Head of caudate nucleus (tissue), 42 donors: ENCODE results near the gene TMEM131L.
A peak's percentile ranks its signal among the peaks of the same experiment; 100 is the strongest.
"Not testable (repeated sequence)": the region's sequence is repeated elsewhere in the genome, so short reads cannot be mapped to it uniquely, and the experiment has no call there.

Experiments used
- DNase-seq, 42 donors: peaks; one replicate each; pipeline versions ENCODE4 v3.0.0 to v3.0.0-alpha.2; 2020 to 2021; ENCODE audit warnings: mixed read lengths in 7 of 42
- intact Hi-C: fragments of 100-400 bp; cut with DNase I; formaldehyde crosslinking; loops from one replicate; pipeline ENCODE4 v1.15.0; 2022

The TMEM131L gene

DNA sequence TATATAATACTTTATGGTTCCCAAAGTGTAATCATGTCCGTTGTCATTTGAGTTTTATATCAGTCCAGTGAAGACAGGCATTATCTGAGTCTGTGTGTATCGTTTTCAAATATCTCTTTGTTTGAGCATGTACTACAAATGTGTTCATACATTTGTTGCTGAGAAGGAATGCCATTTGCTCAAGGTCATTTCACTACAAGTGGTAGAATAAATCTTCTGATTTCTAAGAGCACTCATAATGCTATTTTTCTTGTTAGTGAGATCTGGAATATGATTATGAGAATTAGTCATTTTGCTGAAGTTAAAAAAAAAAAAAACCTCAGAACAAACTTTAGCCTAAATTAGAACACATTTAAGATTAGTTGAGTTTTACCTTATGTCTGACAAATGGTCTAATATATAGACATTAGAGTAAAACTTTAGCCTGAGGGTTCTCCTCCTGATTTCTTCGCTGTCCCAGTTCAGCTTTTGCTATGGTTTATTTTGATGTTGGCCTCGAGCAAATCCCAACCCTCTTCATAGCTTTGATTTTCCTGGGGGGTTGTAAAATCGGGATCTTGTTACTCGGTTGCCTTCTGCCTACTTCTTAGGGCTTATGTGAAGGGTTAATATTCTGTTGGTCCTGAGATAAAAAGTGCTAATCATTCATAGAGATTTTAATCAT is 87.1 kb downstream of the TMEM131L start:
- no peak for DNase-seq
- intact Hi-C loops, result no loop called here

DNA sequence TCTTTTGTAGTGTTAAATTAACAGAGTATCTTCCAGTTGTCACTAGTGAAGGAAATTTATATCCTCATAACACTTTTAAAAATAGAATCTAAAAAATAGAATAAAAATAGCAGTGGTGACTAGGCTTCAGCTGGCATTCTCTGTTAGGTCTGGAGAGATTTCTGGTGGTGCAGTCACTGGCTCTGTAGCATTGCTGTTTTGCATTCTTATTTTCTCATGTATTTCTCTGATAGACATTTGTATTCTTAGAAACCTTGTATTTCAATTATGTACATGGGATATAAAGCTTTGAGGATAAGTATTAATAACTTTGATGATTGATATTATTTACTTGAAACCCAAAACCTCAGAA is 87.6 kb downstream of the TMEM131L start:
- DNase-seq, result no peak
- intact Hi-C loops, result no loop called here

DNA sequence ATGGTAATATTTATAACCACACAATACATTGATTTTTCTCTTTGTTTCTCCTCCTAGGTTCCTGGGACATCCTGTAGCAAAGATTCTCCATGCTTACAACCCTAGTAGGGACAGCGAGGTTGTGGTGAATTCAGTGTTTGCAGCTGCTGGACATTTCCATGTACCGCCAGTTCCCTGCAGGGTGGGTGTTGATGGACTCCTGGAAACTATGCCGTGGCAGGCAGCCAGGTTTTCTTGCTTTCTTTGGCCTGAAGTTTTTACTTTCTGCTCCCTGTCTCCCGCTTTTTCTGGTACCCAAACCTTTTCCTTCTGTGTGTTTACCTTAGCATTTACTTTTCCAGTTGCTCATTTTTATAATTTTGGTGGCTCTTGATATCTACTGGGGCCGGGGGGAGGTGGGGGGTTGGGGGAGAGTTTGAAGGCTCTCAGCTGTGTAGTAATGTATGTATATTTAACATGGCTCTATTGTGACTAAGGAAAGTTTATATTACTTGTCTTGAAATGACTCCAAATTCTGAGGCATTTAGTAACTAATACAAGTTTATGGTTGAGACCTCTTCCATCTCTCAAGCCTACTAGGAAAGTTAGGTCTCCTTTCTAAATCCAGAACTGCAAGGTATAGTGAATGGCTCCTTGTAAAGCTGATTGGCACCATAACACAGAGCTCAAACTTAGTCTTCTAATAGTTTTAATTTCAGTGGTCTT is 89.7 kb downstream of the TMEM131L start:
- intact Hi-C loops, result loop anchor here (5.0 kb wide), 1 partner anchor 89 kb away; the partner anchor contains the start of gene TMEM131L
- DNase-seq, result no peak

DNA sequence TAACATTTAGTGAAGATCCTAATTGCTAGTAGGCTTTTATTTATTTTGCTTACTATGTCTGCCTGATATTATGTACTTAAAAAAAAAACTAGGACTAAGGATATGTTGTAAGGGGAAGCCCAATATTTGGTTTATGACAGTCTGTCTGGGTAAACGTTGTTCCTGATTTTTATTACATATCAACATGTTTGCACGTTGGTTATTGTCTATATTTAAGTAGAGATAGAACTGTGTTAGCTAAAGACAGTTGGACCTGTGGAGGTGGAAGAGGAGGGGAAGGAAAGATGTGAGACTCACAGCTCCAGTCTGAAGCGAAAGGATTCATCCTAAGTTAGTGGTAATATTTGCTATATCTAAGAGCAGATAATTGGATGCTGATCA is 90.3 kb downstream of the TMEM131L start:
- intact Hi-C loops, result loop anchor here (5.0 kb wide), 1 partner anchor 89 kb away; the partner anchor contains the start of gene TMEM131L
- no peak for DNase-seq

DNA sequence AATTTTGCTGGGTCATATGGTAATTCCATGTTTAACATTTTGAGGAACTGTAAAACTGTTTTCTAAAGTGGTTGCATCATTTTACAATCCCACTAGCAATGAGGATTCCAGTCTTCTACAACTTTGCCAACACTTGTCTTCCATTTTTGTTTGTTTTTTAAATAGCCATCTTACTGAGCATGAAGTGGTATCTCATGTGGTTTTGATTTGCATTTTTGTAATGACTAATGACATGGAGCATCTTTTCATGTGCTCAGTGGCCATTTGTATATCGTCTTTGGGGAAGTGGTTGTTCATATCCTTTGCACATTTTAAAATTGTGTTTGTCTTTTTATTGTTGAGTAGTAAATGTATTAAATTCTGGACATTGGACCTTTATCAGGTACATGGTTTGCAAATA is 94.7 kb downstream of the TMEM131L start:
- DNase-seq, result no peak
- intact Hi-C loops, result no loop called here

DNA sequence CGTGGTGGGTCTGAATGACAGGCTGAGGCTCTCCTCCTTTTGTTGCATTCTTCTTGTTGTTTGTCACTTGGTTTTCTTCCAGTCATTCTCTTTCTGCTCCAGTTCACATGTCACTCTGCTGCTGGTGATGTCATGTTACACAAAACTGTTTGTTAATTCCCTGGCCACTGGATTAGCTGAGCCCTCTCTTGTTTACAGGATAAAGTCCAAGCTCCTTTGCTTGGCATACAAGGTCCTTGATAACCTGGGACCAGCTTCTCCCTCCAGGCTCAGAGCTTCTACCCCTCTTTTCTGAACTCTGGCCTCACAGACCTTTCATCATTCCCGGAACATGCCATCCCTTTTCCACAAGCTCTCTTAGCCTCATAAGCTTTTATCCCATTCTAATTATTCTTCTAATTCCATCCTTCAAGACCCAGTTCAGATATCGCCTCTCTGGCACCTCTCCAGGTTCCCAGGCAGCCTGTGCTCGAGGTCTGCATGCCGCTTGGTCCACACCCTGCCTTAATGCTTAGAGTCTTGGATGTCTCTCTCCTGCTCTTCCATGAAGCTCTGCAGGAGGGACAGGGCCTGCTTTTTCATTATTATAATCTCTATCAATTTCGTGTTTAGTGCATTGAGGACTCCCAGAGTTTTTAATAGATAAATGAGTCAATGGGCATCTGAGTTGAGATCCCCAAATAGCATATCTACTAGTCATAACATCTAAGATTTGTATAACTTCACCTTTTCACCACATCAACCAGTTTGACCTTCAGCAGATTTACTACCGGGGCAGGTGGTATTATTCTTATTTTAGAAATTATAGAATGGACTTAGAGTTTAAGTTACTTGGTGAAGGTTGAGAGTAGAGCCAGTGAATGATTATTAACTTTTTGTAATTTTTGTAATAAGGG is 98.7 kb downstream of the TMEM131L start:
- DNase-seq, result peak in 24 of 42 donors; percentile 15 to 80 (median 46)
- intact Hi-C loops, result no loop called here

DNA sequence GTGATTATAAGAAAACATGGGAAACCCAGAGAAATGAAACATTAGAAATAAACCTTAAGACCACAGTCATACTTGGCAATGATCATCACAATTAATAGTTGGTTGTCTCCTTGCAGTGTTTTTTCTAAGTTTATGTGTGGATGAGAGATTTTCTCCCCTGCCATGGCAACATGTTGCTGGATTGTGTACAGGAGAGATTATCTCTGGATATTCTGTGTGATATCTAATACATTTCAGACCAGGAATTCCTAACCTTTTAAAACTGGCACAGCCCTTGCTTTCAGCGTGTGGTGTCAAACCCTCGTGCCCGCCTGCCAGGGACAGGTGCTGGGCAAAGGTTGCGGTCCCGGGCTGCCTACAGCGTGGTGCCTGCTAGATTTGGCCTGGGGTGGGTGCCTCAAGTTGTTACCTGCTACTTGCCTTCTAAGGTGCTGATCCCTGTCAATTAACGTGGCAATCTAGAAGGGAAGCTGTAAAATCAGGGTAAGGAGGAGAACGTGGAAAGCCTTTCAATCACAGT is 100.5 kb downstream of the TMEM131L start:
- intact Hi-C loops, result no loop called here
- no peak for DNase-seq

DNA sequence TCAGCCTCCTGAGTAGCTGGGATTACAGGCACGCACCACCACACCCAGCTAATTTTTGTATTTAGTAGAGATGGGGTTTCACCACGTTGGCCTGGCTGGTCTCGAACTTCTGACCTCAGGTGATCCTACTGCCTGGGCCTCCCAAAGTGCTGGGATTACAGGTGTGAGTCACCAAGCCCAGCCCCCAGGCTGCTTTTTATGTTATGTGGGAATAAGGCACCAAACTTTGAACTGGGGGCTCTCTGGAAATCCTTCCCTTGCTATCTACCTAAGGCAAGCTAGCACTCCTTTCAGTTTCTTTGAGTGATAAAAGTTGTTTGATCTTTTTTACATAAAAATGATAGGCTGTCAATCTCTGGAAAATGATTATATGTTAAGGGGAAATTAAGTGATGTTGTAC is 101.5 kb downstream of the TMEM131L start:
- intact Hi-C loops, DNase-seq: not testable (repeated sequence)

DNA sequence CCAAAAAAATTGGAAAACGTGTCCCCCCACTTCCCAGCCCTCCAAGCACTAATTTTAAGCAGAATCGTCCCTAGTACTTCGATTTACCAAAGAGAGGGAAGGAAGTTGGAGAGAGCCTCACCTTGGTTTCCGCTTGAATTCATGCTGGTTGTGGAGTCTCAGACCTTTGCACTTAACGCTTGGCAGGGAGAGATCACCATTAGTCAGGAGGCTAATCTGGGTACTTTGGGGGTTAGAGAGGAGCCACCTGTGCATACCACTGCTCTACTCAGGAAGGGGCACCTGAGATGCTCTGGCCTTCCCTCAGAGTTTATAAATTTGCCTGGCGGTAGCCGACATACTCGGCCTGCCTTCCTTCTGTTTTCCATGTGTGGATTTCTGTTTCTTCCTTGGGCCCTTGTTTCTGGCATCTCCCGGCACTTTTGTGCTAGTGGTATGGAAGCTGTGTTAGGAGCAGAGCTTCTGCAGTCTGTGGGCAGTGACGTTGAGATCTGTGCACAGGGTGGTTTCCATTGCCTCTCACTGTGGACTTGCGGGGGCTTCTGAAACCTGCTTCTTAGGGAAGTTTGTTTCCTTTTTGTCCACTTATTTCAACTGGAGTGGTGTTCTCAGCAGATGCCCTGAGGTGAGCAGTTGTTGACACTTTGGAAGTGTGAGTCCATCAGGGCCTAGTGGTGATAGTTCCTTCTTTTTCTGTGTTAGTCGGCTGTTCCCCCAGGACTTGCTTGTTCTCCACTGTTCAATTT is 104.2 kb downstream of the TMEM131L start:
- no peak for DNase-seq
- intact Hi-C loops, result loop anchor here (10.0 kb wide), 1 partner anchor 426 kb away; no protein-coding TSS in a partner anchor

DNA sequence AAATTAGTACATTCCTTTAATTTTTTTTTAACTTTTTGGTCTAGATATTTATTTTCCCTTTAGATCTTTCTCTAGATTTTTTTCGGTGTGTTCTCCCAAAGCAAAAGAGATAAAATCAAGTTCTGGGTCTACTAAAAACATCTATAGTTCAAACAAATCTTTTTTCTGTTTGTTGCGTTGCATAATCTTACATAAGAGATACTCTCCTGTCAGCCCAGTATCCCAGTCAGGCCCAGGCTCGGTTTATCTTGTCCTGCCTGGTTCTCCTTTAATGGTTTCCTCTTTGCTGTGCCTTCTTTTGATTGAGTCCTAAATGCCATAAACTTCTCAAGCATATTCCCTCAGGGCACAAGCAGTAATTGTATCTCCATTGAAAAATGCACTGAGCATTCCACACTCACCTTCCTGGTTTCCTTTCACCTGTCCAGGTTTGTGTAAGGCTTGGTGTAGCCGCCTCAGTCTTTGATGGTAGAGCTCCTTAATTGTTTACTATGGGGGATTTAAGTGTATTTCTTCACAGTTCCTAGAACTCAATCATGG is 104.9 kb downstream of the TMEM131L start:
- no peak for DNase-seq
- intact Hi-C loops, result loop anchor here (10.0 kb wide), 1 partner anchor 426 kb away; no protein-coding TSS in a partner anchor

DNA sequence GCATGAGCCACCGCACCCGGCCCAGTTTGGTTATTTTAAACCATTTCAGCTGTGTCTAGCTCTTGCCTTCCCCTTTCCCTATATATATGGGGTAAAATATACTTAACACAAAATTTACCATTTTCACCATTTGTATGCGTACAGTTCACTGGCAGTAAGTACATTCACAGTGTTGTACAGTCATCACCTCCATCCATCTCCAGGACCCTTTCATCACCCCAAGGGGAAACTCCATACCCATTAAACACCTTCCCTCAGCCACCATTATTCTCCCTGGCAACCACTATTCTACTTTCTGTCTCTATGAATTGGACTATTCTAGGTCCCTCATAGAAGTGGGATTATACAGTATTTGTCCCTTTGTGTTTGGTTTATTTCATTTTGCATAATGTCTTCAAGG is 106.4 kb downstream of the TMEM131L start:
- intact Hi-C loops, result loop anchor here (10.0 kb wide), 1 partner anchor 428 kb away; no protein-coding TSS in a partner anchor
- no peak for DNase-seq

DNA sequence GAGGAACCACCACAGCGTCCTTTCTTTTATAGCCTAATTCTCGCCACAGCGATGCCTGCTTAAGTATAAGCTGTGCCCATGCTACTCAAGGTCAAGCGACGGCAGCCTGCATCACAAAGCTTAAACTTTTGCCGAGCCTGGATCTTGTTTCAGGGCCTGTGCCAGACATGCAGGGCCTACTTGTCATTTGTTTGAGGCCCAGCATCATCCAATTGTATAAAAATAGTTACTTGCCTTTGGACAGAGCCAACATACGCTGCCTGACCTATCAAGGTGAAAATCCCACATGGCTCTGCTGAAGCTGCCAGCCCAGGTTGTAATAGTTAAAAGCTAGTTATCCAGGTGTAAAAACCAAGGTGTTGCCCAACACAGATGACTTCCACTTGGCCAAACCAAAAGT is 107.1 kb downstream of the TMEM131L start:
- DNase-seq, result no peak
- intact Hi-C loops, result loop anchor here (10.0 kb wide), 1 partner anchor 428 kb away; no protein-coding TSS in a partner anchor

DNA sequence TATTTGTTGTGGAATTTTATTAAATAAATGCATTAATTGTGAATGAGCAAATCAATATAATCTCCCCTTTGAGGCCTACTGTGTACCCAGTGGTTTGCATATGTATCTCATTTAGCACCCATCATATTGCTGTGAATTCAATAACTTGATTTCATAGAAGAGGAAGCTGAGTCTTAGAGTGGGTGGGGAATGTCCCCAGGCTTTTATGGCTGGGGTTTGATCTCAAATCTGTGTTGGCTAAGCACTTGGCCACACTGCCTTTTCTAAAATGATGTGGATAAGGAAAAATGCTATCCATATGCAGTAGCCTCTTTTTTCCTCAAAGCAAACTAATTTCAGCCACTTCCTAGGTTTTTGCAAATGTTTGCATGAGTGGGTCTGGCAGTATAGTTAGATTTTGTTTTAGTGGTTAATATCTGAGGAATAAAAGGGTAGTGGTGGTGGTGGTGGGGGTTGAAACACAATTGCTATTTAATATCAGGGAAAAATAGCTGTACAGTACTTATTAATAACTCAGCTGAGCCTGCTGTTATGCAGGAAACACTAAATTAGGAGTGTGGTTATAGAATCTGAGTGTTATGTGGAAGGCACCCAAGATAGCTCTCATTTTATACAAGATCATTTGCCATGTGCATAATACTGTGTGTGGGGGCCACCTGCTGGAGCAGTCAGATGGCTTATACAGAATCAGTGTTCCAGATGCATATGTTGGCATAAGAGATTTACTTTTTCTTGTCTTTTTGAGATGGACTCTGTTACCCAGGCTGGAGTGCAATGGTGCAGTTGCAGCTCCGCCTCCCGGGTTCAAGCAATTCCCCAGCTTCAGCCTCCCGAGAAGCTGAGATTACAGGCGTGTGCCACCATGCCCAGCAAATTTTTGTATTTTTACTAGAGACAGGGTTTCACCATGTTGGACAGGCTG is 108.0 kb downstream of the TMEM131L start:
- DNase-seq, result peak; percentile 56 to 94 (median 80)
- intact Hi-C loops, result loop anchor here (2.0 to 10.0 kb wide), 2 partner anchors 229 to 429 kb away; partner anchors contain the start of gene MND1

DNA sequence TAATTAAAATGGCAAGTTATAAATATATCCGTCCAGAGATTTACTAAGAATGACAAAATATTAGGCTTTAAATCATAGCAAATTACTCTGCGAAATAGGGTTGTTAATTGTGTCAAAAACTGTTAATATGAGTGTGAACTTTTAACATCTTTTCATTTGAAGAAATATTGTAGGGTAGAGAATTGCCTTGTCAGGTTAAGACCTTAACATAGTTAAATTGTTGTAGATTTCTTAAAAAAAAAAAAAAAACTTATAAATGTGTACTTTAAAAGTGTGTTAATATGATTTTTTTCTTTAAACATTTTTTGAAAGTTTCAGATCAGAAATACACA is 110.2 kb downstream of the TMEM131L start:
- no peak for DNase-seq
- intact Hi-C loops, result loop anchor here (10.0 kb wide), 1 partner anchor 432 kb away; no protein-coding TSS in a partner anchor

DNA sequence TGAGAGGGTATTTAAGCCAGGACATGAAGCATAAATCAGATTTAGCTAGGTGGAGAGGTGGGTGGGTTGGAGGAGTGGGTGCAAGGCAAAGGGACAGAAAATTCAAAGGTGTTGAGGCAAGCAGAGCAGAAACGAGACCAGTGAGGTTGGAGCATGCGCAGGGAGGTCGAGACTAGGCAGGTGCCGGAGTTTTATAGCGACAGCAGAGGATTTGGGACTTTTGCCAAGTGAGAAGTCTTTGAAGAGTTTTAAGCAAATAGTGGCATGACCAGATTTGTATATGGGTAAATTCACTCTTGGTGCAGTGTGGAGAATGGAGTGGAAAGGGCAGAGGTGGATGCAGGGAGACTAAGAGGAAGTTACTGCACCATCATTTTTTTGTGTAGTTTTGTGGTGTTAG is 110.9 kb downstream of the TMEM131L start:
- intact Hi-C loops, result loop anchor here (10.0 kb wide), 1 partner anchor 432 kb away; no protein-coding TSS in a partner anchor

DNA sequence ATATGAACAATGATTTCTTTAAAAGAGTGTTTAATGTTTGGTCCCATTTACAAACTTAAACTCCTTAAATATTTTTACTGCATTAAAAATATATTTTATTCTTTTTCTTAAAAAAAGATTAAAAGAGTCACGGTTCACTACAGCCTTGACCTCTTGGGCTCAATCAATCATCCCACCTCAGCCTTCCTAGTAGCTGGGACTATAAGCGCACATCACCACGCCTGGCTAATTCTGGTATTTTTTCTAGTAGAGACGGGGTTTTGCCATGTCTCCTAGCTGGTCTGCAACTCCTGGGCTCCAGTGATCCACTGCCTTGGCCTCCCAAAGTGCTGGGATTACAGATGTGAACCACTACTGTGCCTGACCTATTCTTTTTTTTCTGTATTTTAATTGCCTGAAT is 113.2 kb downstream of the TMEM131L start:
- DNase-seq, result no peak
- intact Hi-C loops, result loop anchor here (10.0 kb wide), 1 partner anchor 435 kb away; no protein-coding TSS in a partner anchor

More for the DNA sequence above, 110.9 kb downstream of the TMEM131L start:
- no peak for DNase-seq

DNA sequence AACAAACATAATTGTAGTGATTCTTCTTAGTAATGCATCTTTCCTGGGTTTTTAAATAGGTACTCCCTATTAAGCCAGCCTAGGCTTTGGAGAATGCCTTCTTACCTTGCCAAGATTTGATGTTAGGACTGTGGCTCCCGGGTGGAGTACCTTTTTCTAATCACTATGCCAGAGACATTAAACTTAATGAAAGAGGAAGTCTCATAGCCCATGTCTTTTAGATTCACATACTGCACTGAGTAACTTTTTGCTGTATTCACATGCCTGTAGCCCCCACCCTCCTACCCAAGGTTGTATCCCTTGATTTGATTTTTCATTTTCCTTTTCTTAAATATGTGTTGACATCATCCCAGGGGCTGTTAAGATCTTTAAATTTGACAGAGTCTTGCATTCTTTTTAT is 113.7 kb downstream of the TMEM131L start:
- no peak for DNase-seq
- intact Hi-C loops, result loop anchor here (10.0 kb wide), 1 partner anchor 435 kb away; no protein-coding TSS in a partner anchor
